K562 (cell line): ENCODE results near the gene OMA1. TPM values are rescaled to one million over a fixed set of nuclear protein-coding genes. Genes with fewer than 3 reads are reported as not detected.

ENCODE experiments used
- EP300 ChIP-seq: IDR thresholded peaks from 2 replicates; pipeline ENCODE4 v1.6.1; 2012; ENCODE audit warnings: low read length, improper control_type of control experiment
- EP400 ChIP-seq: fragments of 450-650 bp; IDR thresholded peaks from 2 replicates; pipeline ENCODE4 v1.6.1; 2017; ENCODE audit warnings: antibody characterized with exemption, mild to moderate bottlenecking, moderate library complexity
- MTF1 ChIP-seq: fragments of 250-450 bp; sonication (Bioruptor Pico); IDR thresholded peaks from 2 replicates; pipeline ENCODE4 v1.9.0; 2021; ENCODE audit warnings: moderate library complexity, mild to moderate bottlenecking, inconsistent platforms, borderline replicate concordance
- NCOA4 ChIP-seq: fragments of 450-650 bp; IDR thresholded peaks from 2 replicates; pipeline ENCODE4 v1.6.1; 2018; ENCODE audit warnings: mild to moderate bottlenecking; ENCODE audit not compliant: partially characterized antibody
- NFXL1 ChIP-seq: fragments of 450-650 bp; formaldehyde crosslinking; IDR thresholded peaks from 2 replicates; pipeline ENCODE4 v1.4.0; 2021; ENCODE audit warnings: mild to moderate bottlenecking
- NR2C2 ChIP-seq, 2 experiments: fragments of 200-800 bp in 1 of 2; sonication (Bioruptor generic) in 1 of 2; sonication (generic) in 1 of 2; formaldehyde crosslinking in 1 of 2; IDR thresholded peaks; 2 replicates each; pipeline versions ENCODE4 v1.6.1 to v1.8.0; 2016 to 2022; ENCODE audit warnings: mild to moderate bottlenecking in 1 of 2, missing compliant biosample characterization in 1 of 2, missing genetic modification characterization in 1 of 2, missing genetic modification reagents in 1 of 2
- NR3C1 ChIP-seq: sonication (generic); formaldehyde crosslinking; IDR thresholded peaks from 2 replicates; pipeline ENCODE4 v1.8.1; 2022; ENCODE audit warnings: missing genetic modification reagents
- PTTG1 ChIP-seq: fragments of 450-650 bp; IDR thresholded peaks from 2 replicates; pipeline ENCODE4 v1.6.1; 2016; ENCODE audit warnings: low read depth, mild to moderate bottlenecking, missing genetic modification characterization, missing compliant biosample characterization
- RFX1 ChIP-seq: fragments of 450-650 bp; IDR thresholded peaks from 2 replicates; pipeline ENCODE4 v1.6.1; 2016; ENCODE audit warnings: mild to moderate bottlenecking, moderate library complexity
- SREBF1 ChIP-seq: fragments of 150-350 bp; IDR thresholded peaks from 2 replicates; pipeline ENCODE4 v1.6.1; 2014; ENCODE audit warnings: antibody characterized with exemption, low read depth, low read length, borderline replicate concordance
- TARDBP ChIP-seq: fragments of 450-650 bp; IDR thresholded peaks from 2 replicates; pipeline ENCODE4 v1.6.1; 2016
- TEAD1 ChIP-seq, 2 experiments: fragments of 450-650 bp in 1 of 2; sonication (generic) in 1 of 2; formaldehyde crosslinking; IDR thresholded peaks; 2 replicates each; pipeline versions ENCODE4 v1.4.0 to v1.8.0; 2020 to 2022; ENCODE audit warnings: mild to moderate bottlenecking in 2 of 2, missing genetic modification reagents in 1 of 2
- ZNF551 ChIP-seq: fragments of 250-450 bp; sonication (Bioruptor Pico); IDR thresholded peaks from 2 replicates; pipeline ENCODE4 v1.5.0; 2021; ENCODE audit warnings: mild to moderate bottlenecking, moderate library complexity
- ZNF778 ChIP-seq: fragments of 450-650 bp; formaldehyde crosslinking; IDR thresholded peaks from 2 replicates; pipeline ENCODE4 v1.4.0; 2020; ENCODE audit warnings: mild to moderate bottlenecking, moderate library complexity
- polyA plus RNA-seq, 8 experiments: library from polyadenylated mRNA; depleted of rRNA in 4 of 8; stranded (reverse) in 5 of 8; unstranded in 3 of 8; fragments of >200 nt; fragmentation: Nextera tagmentation in 2 of 8; fragmentation: Illumina TruSeq in 1 of 8; extraction: Ambion mirVana in 2 of 8; extraction: Trizol in 1 of 8; gene quantifications; 2 replicates each; pipeline versions ENCODE4 v1.2.1 to v1.2.3, GENCODE V29; 2011 to 2014; ENCODE audit warnings: inconsistent platforms in 1 of 8, missing spikeins in 1 of 8
- total RNA-seq, 7 experiments: library from RNA; depleted of rRNA in 6 of 7; stranded (reverse); fragments of >200 nt in 6 of 7; fragmentation: Illumina TruSeq in 2 of 7; extraction: Trizol in 2 of 7; gene quantifications; 2 replicates each; pipeline versions ENCODE4 v1.2.1 to v1.2.3, GENCODE V29; 2011 to 2021; ENCODE audit warnings: low replicate concordance in 1 of 7
- TF ChIP-seq, protein P1 (sequence below), 2 experiments: fragments of 150-350 bp in 1 of 2; IDR thresholded peaks; 2 replicates each; pipeline ENCODE4 v1.6.1; 2012 to 2016; ENCODE audit warnings: low read depth in 2 of 2, low read length in 2 of 2, mild to moderate bottlenecking in 1 of 2, moderate library complexity in 1 of 2
- TF ChIP-seq, protein P2 (sequence below): fragments of 450-650 bp; IDR thresholded peaks from 2 replicates; pipeline ENCODE4 v1.7.1; 2018; ENCODE audit warnings: mild to moderate bottlenecking, low read depth; ENCODE audit not compliant: partially characterized antibody
- TF ChIP-seq, protein P3 (sequence below), 2 experiments: fragments of 450-650 bp; conservative IDR thresholded peaks; 2 replicates each; pipeline ENCODE4 v1.6.1; 2017; ENCODE audit warnings: mild to moderate bottlenecking in 2 of 2, moderate library complexity in 2 of 2

OMA1 gene
- total and polyA plus RNA-seq, 9 of the 15 experiments (the other 6 are each of a cell fraction or from before 2014, with no cell fraction given) = 16.6 to 51.5 (median 33.5) TPM

DNA sequence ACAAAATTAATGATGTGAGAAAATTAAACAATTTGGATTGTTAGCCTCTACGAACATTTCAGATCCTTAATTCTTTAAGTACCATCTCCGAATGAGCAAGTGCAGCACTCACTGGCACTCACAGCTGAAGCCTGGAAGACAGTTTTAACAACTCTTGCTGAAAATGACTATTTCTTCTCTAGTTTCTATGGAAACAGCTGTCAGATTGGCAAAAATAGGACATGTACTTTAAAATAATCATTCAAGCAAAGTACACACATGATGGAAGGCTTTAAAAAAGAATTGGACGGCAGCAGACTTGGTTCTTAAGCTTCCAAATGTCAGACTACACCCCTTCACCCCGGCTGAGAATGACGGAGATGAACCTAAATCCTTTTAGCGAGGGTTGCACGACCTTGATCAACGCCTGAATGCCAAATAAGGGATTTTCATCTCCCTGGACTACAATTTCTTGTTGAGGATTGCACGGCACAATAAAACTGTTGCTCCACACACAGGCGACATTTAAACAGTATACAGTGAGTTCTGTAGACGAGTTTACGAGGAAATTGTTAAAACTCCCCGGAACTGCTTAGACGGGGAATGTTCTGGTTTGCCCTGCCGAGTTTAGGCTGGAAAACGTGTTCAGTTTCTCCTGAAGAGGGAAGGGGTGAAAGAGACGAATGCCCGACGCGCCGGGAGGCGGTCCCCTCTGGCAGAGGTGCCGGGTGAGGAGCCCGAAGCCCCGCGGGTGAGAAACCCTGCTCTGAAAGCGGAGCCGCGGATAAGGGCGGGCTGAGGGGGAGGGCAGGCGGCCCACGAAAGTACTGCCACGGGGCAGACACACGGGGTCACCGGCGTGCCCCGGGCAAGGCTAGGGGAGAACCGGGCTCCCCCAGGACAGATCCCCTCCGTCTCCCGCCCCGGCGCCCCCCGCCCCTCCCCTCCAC, 671 bp downstream of the OMA1 start (continued):
- TF ChIP-seq EP400 = peak; percentile 38
- no peak for TF ChIP-seq SREBF1
- TF ChIP-seq TARDBP = no peak
- TF ChIP-seq, protein P1, sequence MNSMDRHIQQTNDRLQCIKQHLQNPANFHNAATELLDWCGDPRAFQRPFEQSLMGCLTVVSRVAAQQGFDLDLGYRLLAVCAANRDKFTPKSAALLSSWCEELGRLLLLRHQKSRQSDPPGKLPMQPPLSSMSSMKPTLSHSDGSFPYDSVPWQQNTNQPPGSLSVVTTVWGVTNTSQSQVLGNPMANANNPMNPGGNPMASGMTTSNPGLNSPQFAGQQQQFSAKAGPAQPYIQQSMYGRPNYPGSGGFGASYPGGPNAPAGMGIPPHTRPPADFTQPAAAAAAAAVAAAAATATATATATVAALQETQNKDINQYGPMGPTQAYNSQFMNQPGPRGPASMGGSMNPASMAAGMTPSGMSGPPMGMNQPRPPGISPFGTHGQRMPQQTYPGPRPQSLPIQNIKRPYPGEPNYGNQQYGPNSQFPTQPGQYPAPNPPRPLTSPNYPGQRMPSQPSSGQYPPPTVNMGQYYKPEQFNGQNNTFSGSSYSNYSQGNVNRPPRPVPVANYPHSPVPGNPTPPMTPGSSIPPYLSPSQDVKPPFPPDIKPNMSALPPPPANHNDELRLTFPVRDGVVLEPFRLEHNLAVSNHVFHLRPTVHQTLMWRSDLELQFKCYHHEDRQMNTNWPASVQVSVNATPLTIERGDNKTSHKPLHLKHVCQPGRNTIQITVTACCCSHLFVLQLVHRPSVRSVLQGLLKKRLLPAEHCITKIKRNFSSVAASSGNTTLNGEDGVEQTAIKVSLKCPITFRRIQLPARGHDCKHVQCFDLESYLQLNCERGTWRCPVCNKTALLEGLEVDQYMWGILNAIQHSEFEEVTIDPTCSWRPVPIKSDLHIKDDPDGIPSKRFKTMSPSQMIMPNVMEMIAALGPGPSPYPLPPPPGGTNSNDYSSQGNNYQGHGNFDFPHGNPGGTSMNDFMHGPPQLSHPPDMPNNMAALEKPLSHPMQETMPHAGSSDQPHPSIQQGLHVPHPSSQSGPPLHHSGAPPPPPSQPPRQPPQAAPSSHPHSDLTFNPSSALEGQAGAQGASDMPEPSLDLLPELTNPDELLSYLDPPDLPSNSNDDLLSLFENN (IDR thresholded peaks at IDR 0.05; ENCODE audit: low read depth in 2 of 2, low read length in 2 of 2) = no peak
- TF ChIP-seq MTF1 (CRISPR knock-in tag) = no peak
- no peak for TF ChIP-seq EP300
- TF ChIP-seq NR3C1 (CRISPR knock-in tag) = no peak
- no peak for TF ChIP-seq NFXL1 (CRISPR knock-in tag)
- no peak for TF ChIP-seq ZNF551
- no peak for TF ChIP-seq NCOA4
- TF ChIP-seq ZNF778 = no peak
- TF ChIP-seq, protein P2, sequence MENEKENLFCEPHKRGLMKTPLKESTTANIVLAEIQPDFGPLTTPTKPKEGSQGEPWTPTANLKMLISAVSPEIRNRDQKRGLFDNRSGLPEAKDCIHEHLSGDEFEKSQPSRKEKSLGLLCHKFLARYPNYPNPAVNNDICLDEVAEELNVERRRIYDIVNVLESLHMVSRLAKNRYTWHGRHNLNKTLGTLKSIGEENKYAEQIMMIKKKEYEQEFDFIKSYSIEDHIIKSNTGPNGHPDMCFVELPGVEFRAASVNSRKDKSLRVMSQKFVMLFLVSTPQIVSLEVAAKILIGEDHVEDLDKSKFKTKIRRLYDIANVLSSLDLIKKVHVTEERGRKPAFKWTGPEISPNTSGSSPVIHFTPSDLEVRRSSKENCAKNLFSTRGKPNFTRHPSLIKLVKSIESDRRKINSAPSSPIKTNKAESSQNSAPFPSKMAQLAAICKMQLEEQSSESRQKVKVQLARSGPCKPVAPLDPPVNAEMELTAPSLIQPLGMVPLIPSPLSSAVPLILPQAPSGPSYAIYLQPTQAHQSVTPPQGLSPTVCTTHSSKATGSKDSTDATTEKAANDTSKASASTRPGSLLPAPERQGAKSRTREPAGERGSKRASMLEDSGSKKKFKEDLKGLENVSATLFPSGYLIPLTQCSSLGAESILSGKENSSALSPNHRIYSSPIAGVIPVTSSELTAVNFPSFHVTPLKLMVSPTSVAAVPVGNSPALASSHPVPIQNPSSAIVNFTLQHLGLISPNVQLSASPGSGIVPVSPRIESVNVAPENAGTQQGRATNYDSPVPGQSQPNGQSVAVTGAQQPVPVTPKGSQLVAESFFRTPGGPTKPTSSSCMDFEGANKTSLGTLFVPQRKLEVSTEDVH = no peak
- no peak; a peak in 1 of 4 replicates for TF ChIP-seq TEAD1 (CRISPR knock-in tag; IDR thresholded peaks at IDR 0.05)
- TF ChIP-seq, protein P3, sequence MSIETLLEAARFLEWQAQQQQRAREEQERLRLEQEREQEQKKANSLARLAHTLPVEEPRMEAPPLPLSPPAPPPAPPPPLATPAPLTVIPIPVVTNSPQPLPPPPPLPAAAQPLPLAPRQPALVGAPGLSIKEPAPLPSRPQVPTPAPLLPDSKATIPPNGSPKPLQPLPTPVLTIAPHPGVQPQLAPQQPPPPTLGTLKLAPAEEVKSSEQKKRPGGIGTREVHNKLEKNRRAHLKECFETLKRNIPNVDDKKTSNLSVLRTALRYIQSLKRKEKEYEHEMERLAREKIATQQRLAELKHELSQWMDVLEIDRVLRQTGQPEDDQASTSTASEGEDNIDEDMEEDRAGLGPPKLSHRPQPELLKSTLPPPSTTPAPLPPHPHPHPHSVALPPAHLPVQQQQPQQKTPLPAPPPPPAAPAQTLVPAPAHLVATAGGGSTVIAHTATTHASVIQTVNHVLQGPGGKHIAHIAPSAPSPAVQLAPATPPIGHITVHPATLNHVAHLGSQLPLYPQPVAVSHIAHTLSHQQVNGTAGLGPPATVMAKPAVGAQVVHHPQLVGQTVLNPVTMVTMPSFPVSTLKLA (conservative IDR thresholded peaks at IDR 0.05) = peak in 1 of 2 experiments; percentile 2; a peak in 1 of 4 replicates
- no peak for TF ChIP-seq NR2C2 (CRISPR knock-in tag; IDR thresholded peaks at IDR 0.05)
- peak; percentile 59; the same call in 1 of the 2 replicates for TF ChIP-seq NR2C2 (tag; IDR thresholded peaks at IDR 0.05)
- TF ChIP-seq PTTG1 (tag) = no peak
- peak; percentile 64 for TF ChIP-seq RFX1
